RWPE2 (cell line): Measurements from ENCODE around the gene GPR107.

ENCODE experiments used
- ATAC-seq: fragments of 200-7000 bp; cut with Tn5 transposase; 3 replicates; pipeline ENCODE4 v1.9.1; 2021; ENCODE audit warnings: low read depth
- DNase-seq: peaks from one replicate; pipeline ENCODE4 v3.0.0-alpha.2; 2020; ENCODE audit warnings: low spot score
- H3K27ac ChIP-seq: fragments of 450-650 bp; 2 replicates; pipeline ENCODE4 v1.5.1; 2017; ENCODE audit warnings: mild to moderate bottlenecking; ENCODE audit not compliant: poor library complexity, severe bottlenecking
- H3K27me3 ChIP-seq: fragments of 250-450 bp; sonication (Bioruptor Pico); 2 replicates; pipeline ENCODE4 v1.5.1; 2021; ENCODE audit warnings: mild to moderate bottlenecking, moderate library complexity; ENCODE audit not compliant: insufficient read depth, poor library complexity, severe bottlenecking
- H3K36me3 ChIP-seq: fragments of 250-450 bp; sonication (Bioruptor Pico); 2 replicates; pipeline ENCODE4 v1.5.1; 2020; ENCODE audit warnings: low read depth, mild to moderate bottlenecking, moderate library complexity
- H3K4me1 ChIP-seq: fragments of 250-450 bp; sonication (Bioruptor Pico); 2 replicates; pipeline ENCODE4 v1.5.1; 2021; ENCODE audit warnings: mild to moderate bottlenecking, moderate library complexity; ENCODE audit not compliant: insufficient read depth, poor library complexity, severe bottlenecking
- H3K4me3 ChIP-seq: fragments of 250-450 bp; sonication (Bioruptor Pico); 2 replicates; pipeline ENCODE4 v1.5.1; 2021; ENCODE audit warnings: mild to moderate bottlenecking, moderate library complexity; ENCODE audit not compliant: severe bottlenecking
- H3K9me3 ChIP-seq: fragments of 250-450 bp; sonication (Bioruptor Pico); 2 replicates; pipeline ENCODE4 v1.5.1; 2021; ENCODE audit warnings: mild to moderate bottlenecking, moderate library complexity; ENCODE audit not compliant: severe bottlenecking
- TF ChIP-seq, protein P1 (sequence below): fragments of 450-650 bp; IDR thresholded peaks from one replicate; pipeline ENCODE4 v1.5.1; 2017; ENCODE audit warnings: mild to moderate bottlenecking, moderate library complexity; ENCODE audit not compliant: poor library complexity, severe bottlenecking

Gene GPR107

DNA sequence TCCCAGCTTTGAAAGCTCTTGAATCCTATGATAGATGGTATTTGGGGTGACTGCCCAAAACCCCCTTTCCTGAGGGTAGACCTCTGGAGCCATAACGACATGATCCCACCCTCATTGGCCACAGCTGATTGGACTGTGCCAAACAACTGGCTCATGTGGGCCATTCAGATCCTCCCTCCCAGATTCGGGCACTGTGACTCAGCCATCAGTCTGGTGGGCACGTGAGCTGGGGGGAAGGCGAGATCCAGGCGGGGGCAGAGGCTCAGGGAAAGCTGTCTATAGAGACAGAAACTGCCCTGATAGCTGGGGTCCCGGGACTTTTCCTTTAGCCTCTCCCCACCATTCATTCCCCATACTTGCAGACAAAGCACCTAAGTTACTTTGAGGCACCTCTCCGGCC, 103.4 kb downstream of the GPR107 start:
- TF ChIP-seq, protein P1, sequence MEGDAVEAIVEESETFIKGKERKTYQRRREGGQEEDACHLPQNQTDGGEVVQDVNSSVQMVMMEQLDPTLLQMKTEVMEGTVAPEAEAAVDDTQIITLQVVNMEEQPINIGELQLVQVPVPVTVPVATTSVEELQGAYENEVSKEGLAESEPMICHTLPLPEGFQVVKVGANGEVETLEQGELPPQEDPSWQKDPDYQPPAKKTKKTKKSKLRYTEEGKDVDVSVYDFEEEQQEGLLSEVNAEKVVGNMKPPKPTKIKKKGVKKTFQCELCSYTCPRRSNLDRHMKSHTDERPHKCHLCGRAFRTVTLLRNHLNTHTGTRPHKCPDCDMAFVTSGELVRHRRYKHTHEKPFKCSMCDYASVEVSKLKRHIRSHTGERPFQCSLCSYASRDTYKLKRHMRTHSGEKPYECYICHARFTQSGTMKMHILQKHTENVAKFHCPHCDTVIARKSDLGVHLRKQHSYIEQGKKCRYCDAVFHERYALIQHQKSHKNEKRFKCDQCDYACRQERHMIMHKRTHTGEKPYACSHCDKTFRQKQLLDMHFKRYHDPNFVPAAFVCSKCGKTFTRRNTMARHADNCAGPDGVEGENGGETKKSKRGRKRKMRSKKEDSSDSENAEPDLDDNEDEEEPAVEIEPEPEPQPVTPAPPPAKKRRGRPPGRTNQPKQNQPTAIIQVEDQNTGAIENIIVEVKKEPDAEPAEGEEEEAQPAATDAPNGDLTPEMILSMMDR: no peak
- Histone ChIP-seq H3K27ac (no peak overlapping the region), H3K27me3 (no peaks in the 10 kb centered on the region), H3K9me3 (no peaks in the 10 kb centered on the region), H3K4me3 (no peak overlapping the region), H3K4me1 (no peaks in the 10 kb centered on the region), H3K36me3 (no peaks in the 10 kb centered on the region)
- no peak for DNase-seq
- no peak for ATAC-seq

DNA sequence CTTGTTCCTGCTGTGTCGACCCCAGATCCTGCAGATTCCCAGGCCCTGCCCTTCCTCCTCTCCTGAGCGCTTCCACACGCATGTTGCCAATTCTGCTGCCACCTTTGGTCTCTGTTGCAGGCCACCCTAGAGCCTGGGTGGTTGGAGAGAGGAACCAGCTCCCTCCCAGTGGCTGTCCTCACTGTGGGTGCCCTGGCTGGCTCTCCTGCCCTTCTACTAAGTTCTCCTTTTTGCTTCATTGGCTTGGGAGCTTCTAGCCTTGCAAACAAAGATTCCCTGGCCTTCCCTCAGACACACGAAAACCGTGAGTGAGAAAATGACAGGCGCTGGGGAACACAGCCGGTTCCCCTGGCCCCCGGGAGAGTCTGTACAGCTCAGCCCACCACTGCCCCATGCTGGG, 104.3 kb downstream of the GPR107 start:
- ATAC-seq: no peak
- no peak for DNase-seq
- no peaks in the 10 kb centered on the region for H3K9me3 ChIP-seq
- H3K27ac ChIP-seq: no peak overlapping the region
- H3K4me3 ChIP-seq: no peak overlapping the region
- H3K36me3 ChIP-seq: no peaks in the 10 kb centered on the region
- no peaks in the 10 kb centered on the region for H3K27me3 ChIP-seq
- TF ChIP-seq, protein P1: no peak
- no peaks in the 10 kb centered on the region for H3K4me1 ChIP-seq

DNA sequence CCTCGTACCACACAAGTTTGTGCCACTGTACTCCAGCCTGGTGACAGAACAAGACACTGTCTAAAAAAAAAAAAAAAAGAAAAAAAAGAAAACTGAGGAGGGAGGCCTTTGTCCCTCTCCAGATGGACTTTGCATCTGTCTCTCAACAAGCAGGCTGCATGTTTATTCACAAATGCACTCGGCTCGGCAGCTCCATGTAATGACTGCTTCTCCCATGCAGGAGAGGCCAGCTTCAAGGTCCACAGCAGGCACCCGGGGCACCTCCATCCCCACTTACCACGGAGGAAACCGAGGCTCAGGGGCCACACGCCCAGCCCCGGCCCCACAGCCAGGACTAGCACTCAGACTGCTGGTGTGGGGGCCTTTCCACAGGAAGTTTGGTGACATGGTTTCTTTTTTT, 105.4 kb downstream of the GPR107 start:
- DNase-seq (no peak), ATAC-seq (no peak)
- Histone ChIP-seq H3K4me1 (no peaks in the 10 kb centered on the region), H3K9me3 (no peaks in the 10 kb centered on the region), H3K36me3 (no peaks in the 10 kb centered on the region), H3K27ac (no peak overlapping the region), H3K27me3 (no peaks in the 10 kb centered on the region), H3K4me3 (no peak overlapping the region)
- TF ChIP-seq, protein P1: no peak

DNA sequence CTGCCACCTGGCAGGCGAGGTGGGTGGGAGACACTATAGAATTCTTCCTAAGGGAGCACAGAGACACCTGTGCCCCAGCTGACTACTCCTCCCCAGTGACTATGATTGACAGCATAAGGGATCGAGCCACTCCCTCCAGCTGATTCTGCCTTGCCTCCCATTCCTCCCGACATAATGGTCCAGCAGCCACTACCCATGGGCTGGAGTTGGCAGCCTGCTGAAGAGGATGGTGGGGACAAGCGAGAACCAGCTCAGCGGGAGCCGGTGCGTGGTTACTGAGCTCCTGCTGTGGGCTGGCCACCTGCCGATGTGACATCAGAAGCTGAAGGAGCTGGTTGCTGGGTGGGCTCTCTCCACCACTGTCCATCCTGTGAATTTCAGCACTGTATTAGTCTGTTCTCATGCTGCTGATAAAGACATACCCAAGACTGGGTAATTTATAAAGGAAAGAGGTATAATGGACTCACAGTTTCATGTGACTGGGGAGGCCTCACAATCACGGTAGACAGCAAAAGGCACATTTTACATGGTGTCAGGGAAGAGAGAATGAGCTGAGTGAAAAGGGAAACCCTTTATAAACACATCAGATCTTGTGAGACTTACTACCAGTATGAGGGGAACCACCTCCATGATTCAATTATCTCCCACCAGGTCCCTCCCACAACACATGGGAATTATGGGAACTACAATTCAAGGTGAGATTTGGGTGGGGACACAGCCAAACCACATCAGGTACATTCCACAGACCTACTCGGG, 106.4 kb downstream of the GPR107 start:
- no peak overlapping the region for H3K27ac ChIP-seq
- ATAC-seq (no peak), DNase-seq (no peak)
- H3K27me3 ChIP-seq: no peaks in the 10 kb centered on the region
- no peaks in the 10 kb centered on the region for H3K4me1 ChIP-seq
- H3K36me3 ChIP-seq: no peaks in the 10 kb centered on the region
- no peaks in the 10 kb centered on the region for H3K9me3 ChIP-seq
- TF ChIP-seq, protein P1: no peak
- H3K4me3 ChIP-seq: no peak overlapping the region

DNA sequence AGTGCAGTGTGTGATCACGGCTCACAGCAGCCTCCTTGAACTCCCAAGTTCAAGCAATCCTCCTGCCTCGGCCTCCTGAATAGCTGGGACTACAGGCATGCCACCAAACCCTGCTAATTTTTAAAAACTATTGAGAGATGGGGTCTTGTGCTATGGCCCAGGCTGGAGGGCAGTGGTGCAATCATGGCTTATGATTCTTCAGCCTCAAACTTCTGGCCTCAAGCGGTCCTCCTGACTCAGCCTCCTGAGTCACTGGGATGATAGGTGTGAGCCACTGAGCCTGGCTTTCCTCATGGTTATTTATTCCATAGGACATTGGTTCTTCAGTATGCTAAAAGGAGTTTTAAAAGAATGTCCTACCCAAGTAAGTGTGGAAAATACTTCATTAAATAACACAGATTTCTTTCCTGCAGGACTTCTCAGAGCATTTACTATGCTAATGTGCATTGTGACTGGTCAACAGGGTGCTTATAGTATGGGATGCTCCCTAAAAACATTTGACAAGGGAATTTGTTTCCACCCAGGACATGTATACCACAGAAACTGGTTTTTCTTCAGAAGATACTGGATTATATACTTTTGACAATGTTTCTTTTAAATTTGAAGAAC, 107.3 kb downstream of the GPR107 start:
- TF ChIP-seq, protein P1: no peak
- no peak overlapping the region for H3K27ac ChIP-seq

More for the DNA sequence above, 107.3 kb downstream of the GPR107 start:
- Histone ChIP-seq H3K9me3 (no peaks in the 10 kb centered on the region), H3K4me1 (no peaks in the 10 kb centered on the region), H3K36me3 (no peaks in the 10 kb centered on the region), H3K27me3 (no peaks in the 10 kb centered on the region), H3K4me3 (no peak overlapping the region)
- ATAC-seq: no peak
- DNase-seq: no peak
